A549 (cell line): Measurements from ENCODE around the gene XYLT1. TPM values are rescaled to one million over a fixed set of nuclear protein-coding genes. Genes with fewer than 3 reads are reported as not detected.

Source experiments
- ATAC-seq, 2 experiments: fragments of 200-7000 bp in 1 of 2; fragments of >200 bp in 1 of 2; cut with Nextera tagmentation in 1 of 2; cut with Tn5 transposase in 1 of 2; 3 replicates each; pipeline versions ENCODE4 v1.8.0 to v1.9.1; 2018 to 2020; ENCODE audit warnings: mild to moderate bottlenecking in 1 of 2, moderate library complexity in 1 of 2
- CTCF ChIA-PET: fragments of 300-600 bp; sonication (Branson Sonifier 250); formaldehyde crosslinking; extraction: SDS; loops from one replicate; lab custom pipeline; 2021; ENCODE audit warnings: antibody characterized with exemption, inconsistent platforms; lab: Yijun Ruan, JAX
- POLR2A ChIA-PET: fragments of 350-600 bp; formaldehyde crosslinking; extraction: SDS; loops from one replicate; lab custom pipeline; 2021; ENCODE audit warnings: antibody characterized with exemption, inconsistent platforms; lab: Yijun Ruan, JAX
- DNase-seq, 2 experiments: peaks; one replicate each; pipeline versions ENCODE4 v3.0.0 to v3.0.0-alpha.2; 2011 to 2016; ENCODE audit warnings: low read depth in 1 of 2, low spot score in 1 of 2
- FAIRE-seq: peaks from 2 replicates; lab custom pipeline; 2011; peaks lifted over from hg19 to GRCh38; lab: Jason Lieb, UNC
- H3K27ac ChIP-seq, 2 experiments: fragments of >200 bp; sonication (Bioruptor Twin); formaldehyde crosslinking; 3 replicates each; pipeline ENCODE4 v1.5.1; 2016 to 2017
- H3K4me1 ChIP-seq: fragments of >200 bp; sonication (Bioruptor Twin); formaldehyde crosslinking; 3 replicates; pipeline ENCODE4 v1.6.1; 2016
- H3K4me2 ChIP-seq: fragments of >200 bp; sonication (Bioruptor Twin); formaldehyde crosslinking; 3 replicates; pipeline ENCODE4 v1.6.1; 2016
- H3K4me3 ChIP-seq: fragments of >200 bp; sonication (Bioruptor Twin); formaldehyde crosslinking; 3 replicates; pipeline ENCODE4 v1.5.1; 2016
- H3K9me3 ChIP-seq: fragments of >200 bp; sonication (Bioruptor Twin); formaldehyde crosslinking; 3 replicates; pipeline ENCODE4 v1.6.1; 2016
- E2F6 ChIP-seq: IDR thresholded peaks from 2 replicates; pipeline ENCODE4 v1.6.1; 2012; ENCODE audit warnings: low read depth, borderline replicate concordance
- EHF ChIP-seq: fragments of 250-450 bp; sonication (Bioruptor Pico); IDR thresholded peaks from 2 replicates; pipeline ENCODE4 v1.5.0; 2020; ENCODE audit warnings: mild to moderate bottlenecking
- ESRRA ChIP-seq: fragments of 150-350 bp; IDR thresholded peaks from 2 replicates; pipeline ENCODE4 v1.6.1; 2014; ENCODE audit warnings: mild to moderate bottlenecking, low read length, borderline replicate concordance
- FOSB ChIP-seq: fragments of 250-450 bp; sonication (Bioruptor Pico); IDR thresholded peaks from 2 replicates; pipeline ENCODE4 v1.5.0; 2020; ENCODE audit warnings: mild to moderate bottlenecking, moderate library complexity
- FOSL2 ChIP-seq, 2 experiments: fragments of 450-650 bp in 1 of 2; fragments of >200 bp in 1 of 2; sonication (Bioruptor Twin) in 1 of 2; formaldehyde crosslinking; IDR thresholded peaks; 2 replicates each; pipeline versions ENCODE4 v1.5.0 to v1.6.1; 2016 to 2020; ENCODE audit warnings: mild to moderate bottlenecking in 1 of 2, moderate library complexity in 1 of 2
- FOXS1 ChIP-seq: fragments of 250-450 bp; sonication (Bioruptor Pico); IDR thresholded peaks from 2 replicates; pipeline ENCODE4 v1.5.0; 2020; ENCODE audit warnings: mild to moderate bottlenecking, moderate library complexity
- HEYL ChIP-seq: fragments of 250-450 bp; sonication (Bioruptor Pico); IDR thresholded peaks from 2 replicates; pipeline ENCODE4 v1.8.0; 2021; ENCODE audit warnings: mild to moderate bottlenecking, moderate library complexity
- HMGXB4 ChIP-seq: fragments of 250-450 bp; sonication (Bioruptor Pico); IDR thresholded peaks from 2 replicates; pipeline ENCODE4 v1.5.0; 2021; ENCODE audit warnings: mild to moderate bottlenecking, moderate library complexity, borderline replicate concordance
- HOXB5 ChIP-seq: fragments of 250-450 bp; sonication (Bioruptor Pico); IDR thresholded peaks from 2 replicates; pipeline ENCODE4 v1.5.0; 2020; ENCODE audit warnings: mild to moderate bottlenecking, moderate library complexity
- JUN ChIP-seq, 2 experiments: fragments of >200 bp; sonication (Bioruptor Twin); formaldehyde crosslinking; IDR thresholded peaks; 2 replicates in 1 of 2; 3 replicates in 1 of 2; pipeline ENCODE4 v1.6.1; 2016 to 2017
- KDM5A ChIP-seq: fragments of 200-600 bp; sonication (generic); IDR thresholded peaks from 2 replicates; pipeline ENCODE4 v1.6.1; 2016; ENCODE audit warnings: antibody characterized with exemption, mild to moderate bottlenecking
- MAFK ChIP-seq: fragments of 450-650 bp; IDR thresholded peaks from 2 replicates; pipeline ENCODE4 v1.6.1; 2014; ENCODE audit not compliant: partially characterized antibody
- MAX ChIP-seq: IDR thresholded peaks from 2 replicates; pipeline ENCODE4 v1.6.1; 2012
- NFE2L2 ChIP-seq: fragments of 150-350 bp; conservative IDR thresholded peaks from 2 replicates; pipeline ENCODE4 v1.6.1; 2014; ENCODE audit warnings: low read length
- POLR2AphosphoS2 ChIP-seq: conservative IDR thresholded peaks from 2 replicates; pipeline ENCODE4 v1.6.1; 2012; ENCODE audit warnings: low read length, improper control_type of control experiment, inconsistent platforms
- RFX5 ChIP-seq: fragments of 450-650 bp; IDR thresholded peaks from 2 replicates; pipeline ENCODE4 v1.7.1; 2014; ENCODE audit warnings: antibody characterized with exemption, mild to moderate bottlenecking, moderate library complexity
- TFCP2L1 ChIP-seq: fragments of 250-450 bp; sonication (Bioruptor Pico); IDR thresholded peaks from 2 replicates; pipeline ENCODE4 v1.5.0; 2021; ENCODE audit warnings: mild to moderate bottlenecking
- USF2 ChIP-seq: fragments of 450-650 bp; IDR thresholded peaks from 2 replicates; pipeline ENCODE4 v1.6.1; 2014; ENCODE audit warnings: antibody characterized with exemption
- ZC3H11A ChIP-seq: fragments of 450-650 bp; IDR thresholded peaks from 2 replicates; pipeline ENCODE4 v1.6.1; 2014; ENCODE audit warnings: antibody characterized with exemption, mild to moderate bottlenecking
- ZFP36 ChIP-seq: fragments of 450-650 bp; IDR thresholded peaks from 2 replicates; pipeline ENCODE4 v1.6.1; 2014; ENCODE audit warnings: borderline replicate concordance; ENCODE audit not compliant: partially characterized antibody
- ZSCAN20 ChIP-seq: fragments of 250-450 bp; sonication (Bioruptor Pico); IDR thresholded peaks from 2 replicates; pipeline ENCODE4 v1.8.0; 2022; ENCODE audit warnings: mild to moderate bottlenecking, moderate library complexity
- WGBS: methylation state at CpG from one replicate; pipeline ENCODE4 v1.1.6; 2017; ENCODE audit errors: missing lambda C conversion rate; 5-methylcytosine and 5-hydroxymethylcytosine counted together
- polyA plus RNA-seq, 4 experiments: library from polyadenylated mRNA; depleted of rRNA in 3 of 4; stranded (reverse); fragments of >200 nt; fragmentation: RNase III in 1 of 4; extraction: RNeasy Plus Mini Kit Qiagen cat#74134 plus additional on column Dnase treatment in 1 of 4; gene quantifications; 2 replicates in 3 of 4; 3 replicates in 1 of 4; pipeline ENCODE4 v1.2.3, GENCODE V29; 2011 to 2017
- TF ChIP-seq, protein P1 (sequence below): IDR thresholded peaks from 2 replicates; pipeline ENCODE4 v1.6.1; 2012
- TF ChIP-seq, protein P2 (sequence below): fragments of 150-350 bp; IDR thresholded peaks from 2 replicates; pipeline ENCODE4 v1.6.1; 2014; ENCODE audit warnings: low read depth, mild to moderate bottlenecking, low read length

The XYLT1 gene
- polyA plus RNA-seq, 2 of the 4 experiments (the other 2 are of a cell fraction), result 0.78 to 0.88 TPM

DNA sequence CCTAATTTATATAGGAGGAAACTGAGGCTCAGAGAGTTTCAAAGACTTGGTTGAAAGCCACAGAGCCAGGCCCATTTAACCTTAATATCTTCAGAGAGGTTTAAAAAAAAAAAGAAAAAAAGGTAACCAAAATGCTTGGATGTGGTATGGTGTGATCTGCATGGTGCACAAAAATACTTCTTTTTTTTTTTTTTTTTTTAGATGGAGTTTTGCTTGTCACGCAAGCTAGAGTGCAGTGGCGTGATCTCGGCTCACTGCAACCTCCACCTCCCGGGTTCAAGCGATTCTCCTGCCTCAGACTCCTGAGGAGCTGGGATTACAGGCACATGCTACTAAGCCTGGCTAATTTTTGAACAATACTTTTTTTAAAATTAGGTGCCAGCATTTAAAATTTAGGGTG, 101.8 kb downstream of the XYLT1 start:
- POLR2A ChIA-PET, result no interaction called here
- CTCF ChIA-PET, result interaction anchor here (1.0 kb wide), 1 partner anchor 11 kb away, joined by 3 read pairs; no protein-coding TSS in a partner anchor
- DNase-seq (no peak), FAIRE-seq (no peak), ATAC-seq (no peak)
- 27% methylated on average over 5 of the region's 5 CpGs for WGBS
- H3K9me3 ChIP-seq, result no peaks in the 10 kb centered on the region
- no peak overlapping the region for H3K4me2 ChIP-seq
- H3K27ac ChIP-seq, result no peak overlapping the region
- H3K4me1 ChIP-seq, result no peaks in the 10 kb centered on the region
- no peak for TF ChIP-seq FOSB (CRISPR knock-in tag)
- no peak overlapping the region for H3K4me3 ChIP-seq

- no peak for DNase-seq
- ATAC-seq, result no peak
- Histone ChIP-seq H3K4me2 (no peak overlapping the region), H3K9me3 (no peaks in the 10 kb centered on the region), H3K4me1 (no peaks in the 10 kb centered on the region), H3K27ac (no peak overlapping the region), H3K4me3 (no peak overlapping the region)
- 9% methylated on average over 3 of the region's 3 CpGs for WGBS
- FAIRE-seq, result no peak
- TF ChIP-seq E2F6, result no peak
- no peak for TF ChIP-seq MAX
- TF ChIP-seq ZSCAN20, result no peak
- TF ChIP-seq MAFK, result no peak
- TF ChIP-seq TFCP2L1 (CRISPR knock-in tag), result no peak
- no peak for TF ChIP-seq POLR2AphosphoS2
- no peak for TF ChIP-seq RFX5
- TF ChIP-seq, protein P1, sequence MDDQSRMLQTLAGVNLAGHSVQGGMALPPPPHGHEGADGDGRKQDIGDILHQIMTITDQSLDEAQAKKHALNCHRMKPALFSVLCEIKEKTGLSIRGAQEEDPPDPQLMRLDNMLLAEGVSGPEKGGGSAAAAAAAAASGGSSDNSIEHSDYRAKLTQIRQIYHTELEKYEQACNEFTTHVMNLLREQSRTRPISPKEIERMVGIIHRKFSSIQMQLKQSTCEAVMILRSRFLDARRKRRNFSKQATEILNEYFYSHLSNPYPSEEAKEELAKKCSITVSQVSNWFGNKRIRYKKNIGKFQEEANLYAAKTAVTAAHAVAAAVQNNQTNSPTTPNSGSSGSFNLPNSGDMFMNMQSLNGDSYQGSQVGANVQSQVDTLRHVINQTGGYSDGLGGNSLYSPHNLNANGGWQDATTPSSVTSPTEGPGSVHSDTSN, result no peak
- ChIA-PET POLR2A (no interaction called here), CTCF (no interaction called here)
Observed at GRCh38 chr16:17368446-17368845, 102.3 kb downstream of the XYLT1 start.

GRCh38 chr16:17367923-17368322, 102.8 kb downstream of the XYLT1 start:
- ATAC-seq (peak in 1 of 2 experiments; percentile 47; a peak in 2 of 6 replicates), DNase-seq (peak in 1 of 2 experiments; percentile 21)
- POLR2A ChIA-PET, result no interaction called here
- WGBS, result 23% methylated on average over 9 of the region's 10 CpGs
- Histone ChIP-seq H3K27ac (no peak overlapping the region), H3K4me3 (no peak overlapping the region), H3K9me3 (no peaks in the 10 kb centered on the region), H3K4me2 (no peak overlapping the region), H3K4me1 (no peaks in the 10 kb centered on the region)
- TF ChIP-seq E2F6, result no peak
- TF ChIP-seq NFE2L2, result no peak
- TF ChIP-seq HEYL (CRISPR knock-in tag), result no peak
- TF ChIP-seq, all 56 proteins: peak for 0
- no peak for FAIRE-seq
- CTCF ChIA-PET, result no interaction called here

GRCh38 chr16:17367036-17367435, 103.7 kb downstream of the XYLT1 start:
- Histone ChIP-seq H3K4me3 (no peak overlapping the region), H3K4me1 (no peaks in the 10 kb centered on the region), H3K4me2 (no peak overlapping the region), H3K9me3 (no peaks in the 10 kb centered on the region), H3K27ac (no peak overlapping the region)
- POLR2A ChIA-PET, result no interaction called here
- FAIRE-seq, result no peak
- no peak for DNase-seq
- 57% methylated on average over 9 of the region's 9 CpGs for WGBS
- ATAC-seq, result no peak
- CTCF ChIA-PET, result no interaction called here
- TF ChIP-seq FOSB (CRISPR knock-in tag), result no peak
- no peak for TF ChIP-seq FOXS1 (CRISPR knock-in tag)
- TF ChIP-seq E2F6, result no peak
- no peak for TF ChIP-seq HEYL (CRISPR knock-in tag)
- TF ChIP-seq USF2, result no peak
- no peak for TF ChIP-seq EHF (CRISPR knock-in tag)
- TF ChIP-seq HMGXB4 (CRISPR knock-in tag), result no peak
- no peak for TF ChIP-seq ZFP36
- TF ChIP-seq KDM5A, result no peak
- no peak for TF ChIP-seq FOSL2 (IDR thresholded peaks at IDR 0.05)
- no peak for TF ChIP-seq FOSL2 (CRISPR knock-in tag; IDR thresholded peaks at IDR 0.05)
- TF ChIP-seq ESRRA, result no peak
- no peak for TF ChIP-seq NFE2L2
- TF ChIP-seq, protein P2, sequence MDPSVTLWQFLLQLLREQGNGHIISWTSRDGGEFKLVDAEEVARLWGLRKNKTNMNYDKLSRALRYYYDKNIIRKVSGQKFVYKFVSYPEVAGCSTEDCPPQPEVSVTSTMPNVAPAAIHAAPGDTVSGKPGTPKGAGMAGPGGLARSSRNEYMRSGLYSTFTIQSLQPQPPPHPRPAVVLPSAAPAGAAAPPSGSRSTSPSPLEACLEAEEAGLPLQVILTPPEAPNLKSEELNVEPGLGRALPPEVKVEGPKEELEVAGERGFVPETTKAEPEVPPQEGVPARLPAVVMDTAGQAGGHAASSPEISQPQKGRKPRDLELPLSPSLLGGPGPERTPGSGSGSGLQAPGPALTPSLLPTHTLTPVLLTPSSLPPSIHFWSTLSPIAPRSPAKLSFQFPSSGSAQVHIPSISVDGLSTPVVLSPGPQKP, result no peak
- no peak for TF ChIP-seq ZC3H11A
- TF ChIP-seq JUN (IDR thresholded peaks at IDR 0.05), result no peak
- no peak for TF ChIP-seq HOXB5 (CRISPR knock-in tag)
